ENCODE results near the gene LTBP1.

- TF ChIP-seq CTCF (IDR thresholded peaks at IDR 0.05): no peak
- TF ChIP-seq POLR2A (IDR thresholded peaks at IDR 0.05): no peak
Observed at GRCh38 chr2:33406622-33407021, 459.9 kb downstream of the LTBP1 start.
